Ovary (tissue), 9 donors: ENCODE results near the gene WIPF3. TPM values are rescaled to one million over a fixed set of nuclear protein-coding genes. Genes with fewer than 3 reads are reported as not detected.

Source experiments
- DNase-seq, 5 donors: peaks; one replicate each; pipeline ENCODE4 v3.0.0-alpha.2; 2019 to 2020
- H3K27ac ChIP-seq, 2 donors: fragments of 200-600 bp; one replicate each; pipeline versions ENCODE4 v1.5.1 to v1.8.0; 2019 to 2022
- H3K27me3 ChIP-seq: fragments of 200-600 bp; one replicate; pipeline ENCODE4 v1.8.0; 2022
- H3K36me3 ChIP-seq: fragments of 200-600 bp; sonication (generic); one replicate; pipeline ENCODE4 v1.5.1; 2019
- H3K4me1 ChIP-seq: one replicate; pipeline ENCODE4 v1.8.1; 2013; ENCODE audit warnings: mild to moderate bottlenecking, moderate library complexity; ENCODE audit not compliant: insufficient read depth
- H3K4me3 ChIP-seq: fragments of 200-600 bp; sonication (generic); one replicate; pipeline ENCODE4 v1.5.1; 2017
- H3K9me3 ChIP-seq, 2 donors: fragments of 200-600 bp in 1 of 2; sonication (generic) in 1 of 2; one replicate each; pipeline versions ENCODE4 v1.5.1 to v1.8.1; 2013 to 2019; ENCODE audit warnings: mild to moderate bottlenecking in 1 of 2, moderate library complexity in 1 of 2
- EP300 ChIP-seq: sonication (generic); formaldehyde crosslinking; IDR thresholded peaks from one replicate; pipeline ENCODE4 v1.6.1; 2017; ENCODE audit warnings: antibody characterized with exemption
- POLR2A ChIP-seq: fragments of 450-650 bp; IDR thresholded peaks from one replicate; pipeline ENCODE4 v1.6.1; 2017; ENCODE audit warnings: antibody characterized with exemption, mild to moderate bottlenecking, moderate library complexity
- WGBS, 3 donors: extraction: QIAGEN DNeasy Blood & Tissue Kit in 1 of 3; methylation state at CpG; one replicate each; pipeline versions ENCODE4 v1.1.5 to v1.1.7; 2013 to 2017; 5-methylcytosine and 5-hydroxymethylcytosine counted together
- intact Hi-C, 4 donors: fragments of 100-400 bp; cut with DNase I; formaldehyde crosslinking; loops; one replicate each; pipeline versions ENCODE4 v1.11.0 to v1.15.1; 2022 to 2023
- polyA plus RNA-seq, 2 donors: library from polyadenylated mRNA; stranded (reverse); fragments of 200-250 nt in 1 of 2; fragments of 350-450 nt in 1 of 2; fragmentation: Illumina TruSeq in 1 of 2; extraction: RNeasy Lipid Tissue Mini Kit (QIAGEN cat#74804) in 1 of 2; gene quantifications; one replicate each; pipeline ENCODE4 v1.2.3, GENCODE V29; 2013 to 2014
- total RNA-seq, 7 donors: library from RNA; depleted of rRNA in 2 of 7; stranded (reverse); fragments of >200 nt in 2 of 7; fragmentation: NEBNext Ultra II Directional in 3 of 7; extraction: Animal tissue kit (Norgen Biotek cat#: 25700) in 3 of 7; gene quantifications; one replicate each; pipeline versions ENCODE4 v1.1.0 to v1.2.4, GENCODE V29; 2016 to 2023
- TF ChIP-seq, protein P1 (sequence below), 3 donors: fragments of 450-650 bp in 2 of 3; fragments of 200-600 bp in 1 of 3; IDR thresholded peaks; one replicate each; pipeline versions ENCODE4 v1.5.1 to v1.8.0; 2016 to 2022; ENCODE audit warnings: antibody characterized with exemption in 3 of 3, mild to moderate bottlenecking in 1 of 3
- donor health status: DM: no; HTN: no; CAD: no; lungs with moderate emphysema.
- donor health status: DM: no; HTN: no; CAD: no.
- donor health status: Bipolar disorder and iron deficiency.
- donor health status: DM: yes; HTN: yes; CAD: no.
- donor health status: DM: no; HTN: no; CAD: no.
- donor health status: DM: yes; HTN: yes; CAD: no.

WIPF3 gene
- total and polyA plus RNA-seq, 9 donors: 15.3 to 122 (median 53.3) TPM

DNA sequence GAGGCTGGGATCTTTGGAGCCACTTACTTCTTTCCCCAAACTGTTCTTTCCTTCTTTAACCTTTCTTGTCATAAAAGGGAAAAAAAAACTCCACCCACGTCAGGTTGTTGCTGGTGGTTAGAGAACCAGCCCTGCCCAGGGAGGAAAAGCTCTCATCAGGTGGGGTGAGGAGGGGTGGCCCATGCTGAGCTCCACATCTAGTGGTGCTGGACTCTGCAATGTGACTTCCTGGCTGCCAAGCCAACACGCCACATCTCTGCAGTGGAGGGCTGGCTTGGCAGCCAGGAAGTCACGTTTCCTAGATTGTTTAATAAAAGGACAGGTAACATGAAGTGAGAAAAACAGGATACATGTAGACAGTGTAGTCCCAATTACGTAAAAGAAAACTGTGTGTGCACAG lies 37.4 kb downstream of the WIPF3 start:
- Histone ChIP-seq H3K36me3 (no peaks in the 10 kb centered on the region), H3K27me3 (no peaks in the 10 kb centered on the region), H3K27ac (no peak overlapping the region), H3K4me1 (peaks cover 23% of the 10 kb centered on the region), H3K9me3 (no peaks in the 10 kb centered on the region), H3K4me3 (no peak overlapping the region)
- TF ChIP-seq EP300 (no peak), POLR2A (no peak)
- TF ChIP-seq, protein P1, sequence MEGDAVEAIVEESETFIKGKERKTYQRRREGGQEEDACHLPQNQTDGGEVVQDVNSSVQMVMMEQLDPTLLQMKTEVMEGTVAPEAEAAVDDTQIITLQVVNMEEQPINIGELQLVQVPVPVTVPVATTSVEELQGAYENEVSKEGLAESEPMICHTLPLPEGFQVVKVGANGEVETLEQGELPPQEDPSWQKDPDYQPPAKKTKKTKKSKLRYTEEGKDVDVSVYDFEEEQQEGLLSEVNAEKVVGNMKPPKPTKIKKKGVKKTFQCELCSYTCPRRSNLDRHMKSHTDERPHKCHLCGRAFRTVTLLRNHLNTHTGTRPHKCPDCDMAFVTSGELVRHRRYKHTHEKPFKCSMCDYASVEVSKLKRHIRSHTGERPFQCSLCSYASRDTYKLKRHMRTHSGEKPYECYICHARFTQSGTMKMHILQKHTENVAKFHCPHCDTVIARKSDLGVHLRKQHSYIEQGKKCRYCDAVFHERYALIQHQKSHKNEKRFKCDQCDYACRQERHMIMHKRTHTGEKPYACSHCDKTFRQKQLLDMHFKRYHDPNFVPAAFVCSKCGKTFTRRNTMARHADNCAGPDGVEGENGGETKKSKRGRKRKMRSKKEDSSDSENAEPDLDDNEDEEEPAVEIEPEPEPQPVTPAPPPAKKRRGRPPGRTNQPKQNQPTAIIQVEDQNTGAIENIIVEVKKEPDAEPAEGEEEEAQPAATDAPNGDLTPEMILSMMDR (IDR thresholded peaks at IDR 0.05): no peak
- 84 to 90% (median 87%) methylated on average over 4 of the region's 4 CpGs for WGBS, 3 donors
- intact Hi-C loops: no loop called here
- no peak for DNase-seq

DNA sequence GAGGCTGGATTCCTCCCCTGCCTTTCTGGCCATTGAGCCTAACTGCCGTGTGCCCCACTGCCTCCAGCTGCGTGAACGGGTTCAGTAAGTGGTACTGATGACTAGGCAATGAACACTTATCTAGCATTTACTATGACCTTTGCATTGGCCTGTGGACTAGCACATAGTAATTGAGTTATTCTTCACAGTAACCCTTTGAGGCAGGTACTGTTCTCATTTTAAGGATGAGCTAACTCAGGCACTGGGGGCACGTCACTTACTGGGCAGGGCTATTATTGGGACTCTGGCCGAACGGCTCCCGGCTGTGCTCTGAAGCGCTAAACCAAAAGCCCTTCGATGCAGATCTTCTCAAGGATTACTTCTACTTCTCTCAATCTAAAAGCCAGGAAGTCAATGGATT lies 38.3 kb downstream of the WIPF3 start:
- intact Hi-C loops: no loop called here
- H3K4me1 ChIP-seq: peaks cover 20% of the 10 kb centered on the region
- DNase-seq: no peak
- TF ChIP-seq, protein P1 (IDR thresholded peaks at IDR 0.05): no peak
- no peak for TF ChIP-seq EP300
- TF ChIP-seq POLR2A: no peak
- H3K27ac ChIP-seq: no peak overlapping the region
- no peaks in the 10 kb centered on the region for H3K9me3 ChIP-seq
- no peaks in the 10 kb centered on the region for H3K27me3 ChIP-seq
- no peaks in the 10 kb centered on the region for H3K36me3 ChIP-seq
- no peak overlapping the region for H3K4me3 ChIP-seq
- WGBS, 3 donors: 96 to 97% (median 97%) methylated on average over 9 of the region's 9 CpGs

DNA sequence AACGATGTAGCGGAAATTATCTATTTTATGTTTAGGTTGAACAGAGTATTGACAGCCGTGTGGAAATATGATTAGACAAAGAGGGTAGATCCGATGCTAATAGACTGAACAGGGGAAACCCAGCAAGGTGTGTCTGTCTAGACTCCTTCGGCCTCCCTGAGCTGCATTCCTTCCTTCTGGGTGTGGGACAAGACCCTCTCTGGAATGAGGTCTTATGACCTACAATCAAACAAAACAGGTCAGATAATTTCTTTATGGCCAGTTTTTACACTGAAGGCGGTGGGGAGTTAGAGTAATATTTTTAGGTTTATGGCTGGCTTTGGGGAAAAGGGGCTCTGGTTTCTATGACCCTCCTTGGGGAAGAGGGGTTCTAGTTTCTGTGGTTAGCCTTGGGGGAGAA lies 41.2 kb downstream of the WIPF3 start:
- Histone ChIP-seq H3K9me3 (no peaks in the 10 kb centered on the region), H3K4me1 (peaks cover 16% of the 10 kb centered on the region), H3K27ac (no peak overlapping the region), H3K27me3 (no peaks in the 10 kb centered on the region), H3K4me3 (no peak overlapping the region), H3K36me3 (no peaks in the 10 kb centered on the region)
- DNase-seq: no peak
- 94 to 95% (median 94%) methylated on average over 6 of the region's 6 CpGs for WGBS, 3 donors
- intact Hi-C loops: no loop called here
- TF ChIP-seq, protein P1 (IDR thresholded peaks at IDR 0.05): no peak
- no peak for TF ChIP-seq EP300
- TF ChIP-seq POLR2A: no peak

DNA sequence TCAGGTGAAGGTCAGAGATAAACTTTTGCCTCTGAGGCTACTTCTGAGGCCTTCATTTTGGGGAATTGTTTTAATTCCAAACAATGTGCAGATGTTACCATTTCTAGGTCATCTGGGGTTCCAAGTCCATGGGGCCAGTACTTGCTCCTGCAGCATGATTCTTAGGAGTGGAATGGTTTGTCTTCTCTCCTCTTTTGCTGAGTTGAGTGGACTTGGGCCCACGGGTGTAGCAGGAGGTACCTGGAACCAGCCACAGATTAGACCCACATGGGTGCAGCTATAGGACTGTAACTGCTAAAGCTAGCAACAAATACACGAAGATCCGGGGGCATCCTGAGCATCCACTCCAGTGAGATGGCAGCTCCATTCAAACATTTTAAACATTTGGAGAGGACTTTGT lies 41.6 kb downstream of the WIPF3 start:
- no peaks in the 10 kb centered on the region for H3K9me3 ChIP-seq
- H3K4me1 ChIP-seq: peaks cover 14% of the 10 kb centered on the region
- no peak overlapping the region for H3K27ac ChIP-seq
- intact Hi-C loops: no loop called here
- TF ChIP-seq EP300: no peak
- TF ChIP-seq, protein P1 (IDR thresholded peaks at IDR 0.05): no peak
- no peak for TF ChIP-seq POLR2A
- WGBS, 3 donors: 83 to 91% (median 86%) methylated on average over 3 of the region's 3 CpGs
- no peaks in the 10 kb centered on the region for H3K36me3 ChIP-seq
- DNase-seq: no peak
- no peak overlapping the region for H3K4me3 ChIP-seq
- no peaks in the 10 kb centered on the region for H3K27me3 ChIP-seq

DNA sequence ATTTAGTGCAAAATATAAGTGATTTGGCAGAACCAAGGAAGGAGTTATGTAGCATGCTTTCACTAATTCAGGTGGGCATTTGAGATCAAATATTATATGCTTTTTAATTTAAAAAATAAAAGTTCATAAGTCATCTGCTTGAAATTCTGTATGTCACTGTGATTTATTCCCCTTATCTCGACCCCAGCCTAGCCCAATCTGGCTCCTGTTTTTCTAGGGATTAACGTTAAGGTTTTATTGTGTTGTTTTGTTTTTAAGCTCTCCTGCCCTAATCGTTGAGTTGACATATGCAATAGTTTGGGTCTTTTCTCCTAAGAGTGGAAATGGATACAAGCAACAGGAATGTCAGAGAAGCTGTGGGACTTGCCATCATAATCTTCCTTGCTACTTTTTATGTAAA lies 42.6 kb downstream of the WIPF3 start:
- Histone ChIP-seq H3K4me1 (peaks cover 12% of the 10 kb centered on the region), H3K9me3 (no peaks in the 10 kb centered on the region), H3K27ac (no peak overlapping the region), H3K27me3 (no peaks in the 10 kb centered on the region), H3K36me3 (no peaks in the 10 kb centered on the region), H3K4me3 (no peak overlapping the region)
- intact Hi-C loops: no loop called here
- TF ChIP-seq, protein P1 (IDR thresholded peaks at IDR 0.05): no peak
- TF ChIP-seq EP300 (no peak), POLR2A (no peak)
- DNase-seq: no peak
- 29 to 35% (median 30%) methylated on average over 3 of the region's 3 CpGs for WGBS, 3 donors
